H1 (cell line): ENCODE results near the gene SMIM5.

Experiments used
- CTCF ChIP-seq, 3 experiments: IDR thresholded peaks; 1 replicate in 2 of 3; 2 replicates in 1 of 3; pipeline versions ENCODE4 v1.5.1 to v1.6.1; 2011; ENCODE audit warnings: low read length in 3 of 3, mild to moderate bottlenecking in 3 of 3, inconsistent platforms in 2 of 3, low read depth in 1 of 3, moderate library complexity in 1 of 3; ENCODE audit not compliant: insufficient read depth in 1 of 3; ENCODE audit errors: control extremely low read depth in 1 of 3
- EGR1 ChIP-seq: IDR thresholded peaks from 2 replicates; pipeline ENCODE4 v1.6.1; 2011; ENCODE audit warnings: low read depth, low read length, borderline replicate concordance
- EZH2 ChIP-seq: fragments of 200-600 bp; sonication (generic); IDR thresholded peaks from 2 replicates; pipeline ENCODE4 v1.7.1; 2012; ENCODE audit warnings: low read depth, mild to moderate bottlenecking, moderate library complexity, low read length, inconsistent platforms; ENCODE audit not compliant: severe bottlenecking
- GABPA ChIP-seq: IDR thresholded peaks from 2 replicates; pipeline ENCODE4 v1.6.1; 2011; ENCODE audit warnings: mild to moderate bottlenecking, low read length, moderate library complexity, borderline replicate concordance; ENCODE audit not compliant: insufficient read depth
- JUND ChIP-seq: IDR thresholded peaks from 2 replicates; pipeline ENCODE4 v1.6.1; 2011; ENCODE audit warnings: mild to moderate bottlenecking, improper control_type of control experiment, low read length
- POLR2A ChIP-seq, 2 experiments: IDR thresholded peaks; 1 replicate in 1 of 2; 2 replicates in 1 of 2; pipeline ENCODE4 v1.6.1; 2011; ENCODE audit warnings: low read depth in 2 of 2, low read length in 2 of 2, mild to moderate bottlenecking in 2 of 2; ENCODE audit errors: control extremely low read depth in 1 of 2
- TBP ChIP-seq: IDR thresholded peaks from 2 replicates; pipeline ENCODE4 v1.6.1; 2011; ENCODE audit warnings: low read depth, low read length, improper control_type of control experiment

GRCh38 chr17:75588596-75589011, 44.6 kb upstream of the SMIM5 start:
- no peak for TF ChIP-seq JUND
- TF ChIP-seq CTCF (IDR thresholded peaks at IDR 0.05; ENCODE audit: control extremely low read depth in 1 of 3, insufficient read depth in 1 of 3, low read depth in 1 of 3, low read length in 3 of 3) = no peak
- no peak for TF ChIP-seq EGR1
- no peak for TF ChIP-seq TBP
- no peak for TF ChIP-seq EZH2
- TF ChIP-seq POLR2A (IDR thresholded peaks at IDR 0.05; ENCODE audit: control extremely low read depth in 1 of 2, low read depth in 2 of 2, low read length in 2 of 2) = no peak
- TF ChIP-seq GABPA = no peak
